HCT116 (cell line): ENCODE measurements around the gene OR8U1. TPM values are rescaled to one million over a fixed set of nuclear protein-coding genes. Genes with fewer than 3 reads are reported as not detected.

Experiments
- ATAC-seq: fragments of 200-7000 bp; cut with Tn5 transposase; 2 replicates; pipeline ENCODE4 v1.9.1; 2020; ENCODE audit warnings: mild to moderate bottlenecking, moderate library complexity
- BruUV-seq: library from RNA; stranded (reverse); fragments of 400-500 nt; replicated peaks from 2 replicates; lab custom pipeline; 2021; lab: Mats Ljungman, UMichigan
- CTCF ChIA-PET: fragments of 300-600 bp; sonication (Branson Sonifier 250); formaldehyde crosslinking; loops from one replicate; lab custom pipeline; 2021; ENCODE audit warnings: antibody characterized with exemption; lab: Charles Lee
- POLR2A ChIA-PET: fragments of 300-600, 350-600 bp; sonication (Branson Sonifier 250); formaldehyde crosslinking; loops from one replicate; lab custom pipeline; 2021; ENCODE audit warnings: antibody characterized with exemption; lab: Charles Lee
- RAD21 ChIA-PET, 2 experiments: fragments of 300-600 bp; sonication (Branson Sonifier 250); formaldehyde crosslinking; loops; one replicate each; lab custom pipeline; 2023; ENCODE audit warnings: low total read pairs in 2 of 2; ENCODE audit not compliant: uncharacterized antibody in 2 of 2, unreplicated experiment in 2 of 2, low non-redundant PET in 1 of 2; lab: Charles Lee
- DNase-seq: peaks from one replicate; pipeline ENCODE4 v3.0.0-alpha.2; 2010; ENCODE audit warnings: low read depth, low spot score
- H2AFZ ChIP-seq: fragments of 200-600 bp; shearing (Covaris generic), sonication (generic); 2 replicates; pipeline ENCODE4 v1.6.1; 2017; ENCODE audit warnings: low read depth, mixed run types, mixed read lengths, antibody characterized with exemption, low read length; ENCODE audit not compliant: poor library complexity, severe bottlenecking
- H3K27ac ChIP-seq: 2 replicates; pipeline ENCODE4 v1.5.1; 2012; ENCODE audit warnings: low read depth, low read length
- H3K27me3 ChIP-seq: fragments of 200-600 bp; sonication (generic); 2 replicates; pipeline ENCODE4 v1.6.1; 2016; ENCODE audit warnings: mixed run types, low read length, mixed read lengths; ENCODE audit not compliant: insufficient read depth
- H3K36me3 ChIP-seq, 2 experiments: fragments of 200-500 bp in 1 of 2; fragments of 200-600 bp in 1 of 2; sonication (Bioruptor generic) in 1 of 2; sonication (generic) in 1 of 2; 2 replicates each; pipeline versions ENCODE4 v1.5.1 to v1.6.1; 2014 to 2016; ENCODE audit warnings: low read length in 2 of 2, inconsistent platforms in 1 of 2, mixed read lengths in 1 of 2, mixed run types in 1 of 2; ENCODE audit not compliant: insufficient read depth in 2 of 2, control insufficient read depth in 1 of 2
- H3K4me1 ChIP-seq, 2 experiments: fragments of 200-600 bp in 1 of 2; sonication (generic) in 1 of 2; 2 replicates each; pipeline versions ENCODE4 v1.5.1 to v1.6.1; 2012 to 2017; ENCODE audit warnings: low read length in 2 of 2, inconsistent platforms in 1 of 2, mild to moderate bottlenecking in 1 of 2, mixed read lengths in 1 of 2, mixed run types in 1 of 2, moderate library complexity in 1 of 2; ENCODE audit not compliant: insufficient read depth in 2 of 2, control insufficient read depth in 1 of 2
- H3K4me2 ChIP-seq: fragments of 200-600 bp; sonication (generic); 2 replicates; pipeline ENCODE4 v1.6.1; 2017; ENCODE audit warnings: mixed run types, low read length, mixed read lengths
- H3K4me3 ChIP-seq, 2 experiments: fragments of 200-600 bp in 1 of 2; sonication (generic) in 1 of 2; replicated peaks in 1 of 2; 2 replicates each; pipeline ENCODE4 v1.5.1; 2011 to 2016; ENCODE audit warnings: low read length in 2 of 2, control low read depth in 1 of 2, low read depth in 1 of 2, mild to moderate bottlenecking in 1 of 2, mixed read lengths in 1 of 2, mixed run types in 1 of 2
- H3K79me2 ChIP-seq: fragments of 200-600 bp; sonication (generic); 2 replicates; pipeline ENCODE4 v1.6.1; 2017; ENCODE audit warnings: mild to moderate bottlenecking, mixed run types, low read length, moderate library complexity, mixed read lengths; ENCODE audit not compliant: insufficient read depth
- H3K9ac ChIP-seq: fragments of 200-600 bp; sonication (generic); 2 replicates; pipeline ENCODE4 v1.6.1; 2016; ENCODE audit warnings: low read length, mixed read lengths
- H3K9me2 ChIP-seq: fragments of 200-600 bp; sonication (generic), shearing (Covaris generic); 2 replicates; pipeline ENCODE4 v1.6.1; 2017; ENCODE audit warnings: mixed run types, mild to moderate bottlenecking, moderate library complexity; ENCODE audit not compliant: insufficient read depth
- H3K9me3 ChIP-seq, 2 experiments: fragments of 200-500 bp in 1 of 2; fragments of 200-600 bp in 1 of 2; sonication (Bioruptor generic) in 1 of 2; sonication (generic) in 1 of 2; 2 replicates each; pipeline ENCODE4 v1.6.1; 2014 to 2017; ENCODE audit warnings: low read length in 2 of 2, mixed read lengths in 2 of 2, inconsistent platforms in 1 of 2, low read depth in 1 of 2, mild to moderate bottlenecking in 1 of 2, mixed run types in 1 of 2, moderate library complexity in 1 of 2; ENCODE audit not compliant: control insufficient read depth in 1 of 2, insufficient read depth in 1 of 2
- H4K20me1 ChIP-seq: fragments of 200-600 bp; sonication (generic), shearing (Covaris generic); 2 replicates; pipeline ENCODE4 v1.6.1; 2017; ENCODE audit warnings: mixed run types, mild to moderate bottlenecking, moderate library complexity; ENCODE audit not compliant: insufficient read depth
- CEBPB ChIP-seq: IDR thresholded peaks from 2 replicates; pipeline ENCODE4 v1.6.1; 2012; ENCODE audit warnings: low read depth
- CTCF ChIP-seq, 3 experiments: fragments of 200-600 bp in 1 of 3; sonication (generic) in 1 of 3; IDR thresholded peaks in 2 of 3; conservative IDR thresholded peaks in 1 of 3; 2 replicates each; pipeline ENCODE4 v1.5.1; 2012 to 2017; ENCODE audit warnings: low read depth in 2 of 3, low read length in 2 of 3, antibody characterized with exemption in 1 of 3, borderline replicate concordance in 1 of 3, control low read depth in 1 of 3, mild to moderate bottlenecking in 1 of 3, mixed read lengths in 1 of 3, mixed run types in 1 of 3, moderate library complexity in 1 of 3; ENCODE audit not compliant: insufficient read depth in 1 of 3
- FOSL1 ChIP-seq: IDR thresholded peaks from 2 replicates; pipeline ENCODE4 v1.6.1; 2012; ENCODE audit warnings: low read depth
- JUND ChIP-seq: IDR thresholded peaks from 2 replicates; pipeline ENCODE4 v1.6.1; 2012
- POLR2AphosphoS5 ChIP-seq: IDR thresholded peaks from 2 replicates; pipeline ENCODE4 v1.6.1; 2011; ENCODE audit warnings: mild to moderate bottlenecking, low read depth, low read length, moderate library complexity
- SP1 ChIP-seq: IDR thresholded peaks from 2 replicates; pipeline ENCODE4 v1.6.1; 2012; ENCODE audit warnings: low read depth
- TCF7L2 ChIP-seq: IDR thresholded peaks from 2 replicates; pipeline ENCODE4 v1.7.0; 2011; ENCODE audit warnings: borderline replicate concordance, inconsistent platforms; ENCODE audit not compliant: insufficient read depth, insufficient read length; ENCODE audit errors: extremely low read depth
- YY1 ChIP-seq: IDR thresholded peaks from 2 replicates; pipeline ENCODE4 v1.6.1; 2011; ENCODE audit warnings: low read length, low read depth, moderate library complexity, mild to moderate bottlenecking; ENCODE audit not compliant: insufficient replicate concordance; ENCODE audit errors: extremely low read depth
- ZFX ChIP-seq: fragments of 450-650 bp; IDR thresholded peaks from 2 replicates; pipeline ENCODE4 v1.6.1; 2017
- ZNF274 ChIP-seq: fragments of 200-500 bp; sonication (Bioruptor generic); IDR thresholded peaks from 2 replicates; pipeline ENCODE4 v1.6.1; 2014; ENCODE audit warnings: mild to moderate bottlenecking, low read depth, low read length, inconsistent platforms
- intact Hi-C: fragments of 100-400 bp; cut with micrococcal nuclease; formaldehyde crosslinking; loops from 2 replicates; pipeline ENCODE4 v1.10.0; 2022
- total RNA-seq: library from RNA; stranded (reverse); gene quantifications from one replicate; pipeline ENCODE4 v1.2.1, GENCODE V29; 2021; ENCODE audit not compliant: unreplicated experiment
- TF ChIP-seq, protein P1 (sequence below): IDR thresholded peaks from 2 replicates; pipeline ENCODE4 v1.6.1; 2012; ENCODE audit warnings: low read depth
- TF ChIP-seq, protein P2 (sequence below): IDR thresholded peaks from 2 replicates; pipeline ENCODE4 v1.6.1; 2011; ENCODE audit warnings: mild to moderate bottlenecking, low read length, moderate library complexity; ENCODE audit not compliant: insufficient replicate concordance; ENCODE audit errors: extremely low read depth
- TF ChIP-seq, protein P3 (sequence below): IDR thresholded peaks from 2 replicates; pipeline ENCODE4 v1.6.1; 2012

The OR8U1 gene
- total RNA-seq, 1 experiment from 2014 or later: not detected

- no peak overlapping the region for H3K27ac ChIP-seq
- CTCF ChIA-PET: no interaction called here
- no peaks in the 10 kb centered on the region for H4K20me1 ChIP-seq
Observed at GRCh38 chr11:56404393-56404792, 29.0 kb downstream of the OR8U1 start.

More at GRCh38 chr11:56404393-56404792, 29.0 kb downstream of the OR8U1 start:
- H3K9me2 ChIP-seq: no peaks in the 10 kb centered on the region
- ChIA-PET RAD21 (no interaction called here), POLR2A (no interaction called here)
- H3K79me2 ChIP-seq: no peaks in the 10 kb centered on the region
- DNase-seq: no peak
- no peak overlapping the region for H3K4me3 ChIP-seq
- BruUV-seq: no TSS peak
- no peaks in the 10 kb centered on the region for H3K36me3 ChIP-seq
- H3K4me1 ChIP-seq: no peaks in the 10 kb centered on the region
- intact Hi-C loops: no loop called here
- H3K27me3 ChIP-seq: no peaks in the 10 kb centered on the region
- H3K4me2 ChIP-seq: no peak overlapping the region
- no peak for ATAC-seq
- H3K9ac ChIP-seq: no peak overlapping the region
- H3K9me3 ChIP-seq: peaks cover 12% of the 10 kb centered on the region in 2 experiments; a peak in 3 of 4 replicates
- TF ChIP-seq ZFX (no peak), ZNF274 (no peak), CTCF (IDR thresholded peaks at IDR 0.05 in 2 of 3, conservative IDR thresholded peaks at IDR 0.05 in 1 of 3; ENCODE audit: borderline replicate concordance in 1 of 3, insufficient read depth in 1 of 3, low read depth in 2 of 3, low read length in 2 of 3) (no peak), SP1 (no peak), FOSL1 (no peak), POLR2AphosphoS5 (no peak), YY1 (no peak), TCF7L2 (no peak), JUND (no peak), CEBPB (no peak)
- TF ChIP-seq, protein P1, sequence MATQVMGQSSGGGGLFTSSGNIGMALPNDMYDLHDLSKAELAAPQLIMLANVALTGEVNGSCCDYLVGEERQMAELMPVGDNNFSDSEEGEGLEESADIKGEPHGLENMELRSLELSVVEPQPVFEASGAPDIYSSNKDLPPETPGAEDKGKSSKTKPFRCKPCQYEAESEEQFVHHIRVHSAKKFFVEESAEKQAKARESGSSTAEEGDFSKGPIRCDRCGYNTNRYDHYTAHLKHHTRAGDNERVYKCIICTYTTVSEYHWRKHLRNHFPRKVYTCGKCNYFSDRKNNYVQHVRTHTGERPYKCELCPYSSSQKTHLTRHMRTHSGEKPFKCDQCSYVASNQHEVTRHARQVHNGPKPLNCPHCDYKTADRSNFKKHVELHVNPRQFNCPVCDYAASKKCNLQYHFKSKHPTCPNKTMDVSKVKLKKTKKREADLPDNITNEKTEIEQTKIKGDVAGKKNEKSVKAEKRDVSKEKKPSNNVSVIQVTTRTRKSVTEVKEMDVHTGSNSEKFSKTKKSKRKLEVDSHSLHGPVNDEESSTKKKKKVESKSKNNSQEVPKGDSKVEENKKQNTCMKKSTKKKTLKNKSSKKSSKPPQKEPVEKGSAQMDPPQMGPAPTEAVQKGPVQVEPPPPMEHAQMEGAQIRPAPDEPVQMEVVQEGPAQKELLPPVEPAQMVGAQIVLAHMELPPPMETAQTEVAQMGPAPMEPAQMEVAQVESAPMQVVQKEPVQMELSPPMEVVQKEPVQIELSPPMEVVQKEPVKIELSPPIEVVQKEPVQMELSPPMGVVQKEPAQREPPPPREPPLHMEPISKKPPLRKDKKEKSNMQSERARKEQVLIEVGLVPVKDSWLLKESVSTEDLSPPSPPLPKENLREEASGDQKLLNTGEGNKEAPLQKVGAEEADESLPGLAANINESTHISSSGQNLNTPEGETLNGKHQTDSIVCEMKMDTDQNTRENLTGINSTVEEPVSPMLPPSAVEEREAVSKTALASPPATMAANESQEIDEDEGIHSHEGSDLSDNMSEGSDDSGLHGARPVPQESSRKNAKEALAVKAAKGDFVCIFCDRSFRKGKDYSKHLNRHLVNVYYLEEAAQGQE: no peak
- TF ChIP-seq, protein P2, sequence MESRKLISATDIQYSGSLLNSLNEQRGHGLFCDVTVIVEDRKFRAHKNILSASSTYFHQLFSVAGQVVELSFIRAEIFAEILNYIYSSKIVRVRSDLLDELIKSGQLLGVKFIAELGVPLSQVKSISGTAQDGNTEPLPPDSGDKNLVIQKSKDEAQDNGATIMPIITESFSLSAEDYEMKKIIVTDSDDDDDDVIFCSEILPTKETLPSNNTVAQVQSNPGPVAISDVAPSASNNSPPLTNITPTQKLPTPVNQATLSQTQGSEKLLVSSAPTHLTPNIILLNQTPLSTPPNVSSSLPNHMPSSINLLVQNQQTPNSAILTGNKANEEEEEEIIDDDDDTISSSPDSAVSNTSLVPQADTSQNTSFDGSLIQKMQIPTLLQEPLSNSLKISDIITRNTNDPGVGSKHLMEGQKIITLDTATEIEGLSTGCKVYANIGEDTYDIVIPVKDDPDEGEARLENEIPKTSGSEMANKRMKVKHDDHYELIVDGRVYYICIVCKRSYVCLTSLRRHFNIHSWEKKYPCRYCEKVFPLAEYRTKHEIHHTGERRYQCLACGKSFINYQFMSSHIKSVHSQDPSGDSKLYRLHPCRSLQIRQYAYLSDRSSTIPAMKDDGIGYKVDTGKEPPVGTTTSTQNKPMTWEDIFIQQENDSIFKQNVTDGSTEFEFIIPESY: no peak
- TF ChIP-seq, protein P3, sequence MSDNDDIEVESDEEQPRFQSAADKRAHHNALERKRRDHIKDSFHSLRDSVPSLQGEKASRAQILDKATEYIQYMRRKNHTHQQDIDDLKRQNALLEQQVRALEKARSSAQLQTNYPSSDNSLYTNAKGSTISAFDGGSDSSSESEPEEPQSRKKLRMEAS: no peak
- H2AFZ ChIP-seq: no peak overlapping the region
